Esophagus (tissue), 2 donors: ENCODE measurements around the gene IFNGR1. TPM values are rescaled to one million over a fixed set of nuclear protein-coding genes. Genes with fewer than 3 reads are reported as not detected.

Source experiments
- H3K27ac ChIP-seq, 2 donors: one replicate each; pipeline ENCODE4 v1.5.1; 2013; ENCODE audit warnings: low read depth in 2 of 2, mild to moderate bottlenecking in 2 of 2, inconsistent platforms in 1 of 2, low read length in 1 of 2, moderate library complexity in 1 of 2
- H3K27me3 ChIP-seq, 2 donors: one replicate each; pipeline ENCODE4 v1.6.1; 2013; ENCODE audit warnings: low read length in 2 of 2, control low read depth in 1 of 2, mild to moderate bottlenecking in 1 of 2; ENCODE audit not compliant: insufficient read depth in 2 of 2, control insufficient read depth in 1 of 2
- H3K36me3 ChIP-seq, 2 donors: one replicate each; pipeline ENCODE4 v1.6.1; 2013; ENCODE audit warnings: low read length in 1 of 2; ENCODE audit not compliant: control insufficient read depth in 2 of 2, insufficient read depth in 2 of 2
- H3K4me1 ChIP-seq, 2 donors: one replicate each; pipeline ENCODE4 v1.6.1; 2013; ENCODE audit warnings: low read length in 1 of 2; ENCODE audit not compliant: control insufficient read depth in 2 of 2, insufficient read depth in 2 of 2
- H3K4me3 ChIP-seq, 2 donors: one replicate each; pipeline ENCODE4 v1.5.1; 2013; ENCODE audit warnings: low read length in 2 of 2, mild to moderate bottlenecking in 2 of 2, low read depth in 1 of 2, moderate library complexity in 1 of 2
- H3K9me3 ChIP-seq, 2 donors: one replicate each; pipeline ENCODE4 v1.6.1; 2013; ENCODE audit warnings: mild to moderate bottlenecking in 2 of 2, low read depth in 1 of 2, low read length in 1 of 2, moderate library complexity in 1 of 2; ENCODE audit not compliant: control insufficient read depth in 2 of 2, insufficient read depth in 1 of 2
- WGBS, 2 donors: extraction: QIAGEN DNeasy Blood & Tissue Kit; methylation state at CpG; one replicate each; pipeline ENCODE4 v1.1.7; 2013; 5-methylcytosine and 5-hydroxymethylcytosine counted together
- polyA plus RNA-seq, 2 donors: library from polyadenylated mRNA; stranded (reverse); fragments of 200-250 nt; gene quantifications; one replicate each; pipeline ENCODE4 v1.2.3, GENCODE V29; 2013
- donor health status: healthy with polysubstance abuse.
- donor health status: Bipolar disorder and iron deficiency.

The IFNGR1 gene
- polyA plus RNA-seq, 2 donors = 27.9 to 40.6 TPM

DNA sequence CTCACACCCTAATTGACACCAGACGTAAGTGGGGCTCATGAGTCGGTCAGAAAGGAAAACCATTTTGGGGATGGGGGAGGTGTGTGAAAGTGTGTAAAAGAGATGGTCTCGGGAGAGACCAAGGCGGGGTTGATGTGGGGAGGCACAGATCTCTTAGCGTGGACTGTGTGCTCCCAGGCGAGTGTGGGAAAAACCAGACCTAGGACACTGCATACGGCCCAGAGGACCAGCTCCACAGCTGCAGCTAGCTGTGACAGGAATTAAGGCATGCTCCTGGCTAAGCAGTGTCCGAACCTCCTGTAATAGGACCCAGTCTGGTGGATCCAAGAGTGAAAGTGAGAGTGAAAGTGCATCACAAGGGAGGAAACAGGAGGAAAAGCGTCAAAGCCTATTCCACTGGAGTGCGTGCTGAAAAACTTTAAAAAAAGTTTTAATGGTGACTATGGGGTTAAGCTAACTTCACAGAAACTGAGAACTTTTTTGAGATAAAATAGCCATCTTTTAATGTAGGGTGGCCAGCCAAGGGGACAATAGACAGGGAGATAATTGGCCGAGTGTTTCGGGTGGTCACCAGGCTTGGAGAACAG lies 55.4 kb downstream of the IFNGR1 start:
- no peaks in the 10 kb centered on the region for H3K27me3 ChIP-seq
- no peaks in the 10 kb centered on the region for H3K36me3 ChIP-seq
- peaks cover 6 to 14% of the 10 kb centered on the region in 2 donors for H3K4me1 ChIP-seq
- no peaks in the 10 kb centered on the region for H3K9me3 ChIP-seq
- H3K4me3 ChIP-seq = no peak overlapping the region
- 86 to 88% methylated on average over 12 of the region's 12 CpGs for WGBS, 2 donors
- no peak overlapping the region for H3K27ac ChIP-seq

DNA sequence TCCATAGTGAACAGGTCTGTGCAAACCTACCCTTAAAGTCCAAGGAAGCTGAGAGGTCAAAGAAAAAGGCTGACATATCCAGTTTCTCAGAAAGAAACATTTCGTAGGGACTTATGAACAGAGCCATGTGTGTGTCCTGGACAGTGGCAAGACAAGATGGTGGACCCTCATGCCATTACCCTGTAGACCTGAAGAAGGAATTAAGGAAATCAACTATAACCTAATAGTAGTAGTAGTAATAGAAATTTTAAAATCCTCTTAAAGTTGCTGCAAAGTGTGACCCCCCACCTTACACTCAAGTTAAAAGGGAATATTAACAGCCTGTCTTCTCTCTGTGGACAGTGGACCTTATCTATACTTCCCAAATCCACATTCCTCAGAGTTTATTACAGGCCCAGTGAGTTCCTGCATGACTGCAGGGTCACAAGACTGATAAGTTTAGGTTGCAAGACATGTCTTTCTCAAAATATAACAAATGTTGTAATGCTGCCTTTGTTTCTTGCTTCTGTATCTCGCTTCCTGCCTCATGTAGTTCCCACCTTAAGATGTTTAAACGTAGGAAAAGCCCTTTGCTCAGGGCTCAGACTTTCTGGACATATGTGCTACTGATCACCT lies 56.4 kb downstream of the IFNGR1 start:
- no peak overlapping the region for H3K4me3 ChIP-seq
- peaks cover 6 to 17% of the 10 kb centered on the region in 2 donors for H3K4me1 ChIP-seq
- H3K9me3 ChIP-seq = no peaks in the 10 kb centered on the region
- no peaks in the 10 kb centered on the region for H3K36me3 ChIP-seq
- no peaks in the 10 kb centered on the region for H3K27me3 ChIP-seq
- 78 to 79% methylated on average over 3 of the region's 3 CpGs for WGBS, 2 donors
- no peak overlapping the region for H3K27ac ChIP-seq

DNA sequence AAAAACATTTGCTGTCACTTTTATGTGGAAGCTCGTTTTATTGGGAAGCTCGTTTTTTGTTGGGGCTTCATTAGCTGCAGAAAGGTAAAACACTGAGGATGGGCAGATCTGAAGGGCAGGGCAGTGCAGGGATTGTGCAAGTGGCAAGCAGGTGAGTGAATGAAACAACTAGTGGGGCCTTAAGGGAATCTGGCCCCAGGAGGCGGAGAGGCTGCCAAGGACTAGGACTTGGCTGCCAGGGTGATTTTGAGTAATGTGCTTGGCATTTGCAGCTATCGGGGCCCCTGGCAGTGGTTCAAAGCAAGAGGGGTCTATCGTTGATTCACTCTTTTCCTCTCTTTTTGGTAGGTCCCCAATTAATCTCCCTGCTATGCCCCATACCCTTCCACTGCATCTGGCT lies 57.2 kb downstream of the IFNGR1 start:
- Histone ChIP-seq H3K36me3 (no peaks in the 10 kb centered on the region), H3K27ac (no peak overlapping the region), H3K4me3 (no peak overlapping the region), H3K27me3 (no peaks in the 10 kb centered on the region), H3K4me1 (peaks cover 6 to 17% of the 10 kb centered on the region in 2 donors), H3K9me3 (no peaks in the 10 kb centered on the region)
- 44 to 61% methylated on average over 5 of the region's 5 CpGs for WGBS, 2 donors

DNA sequence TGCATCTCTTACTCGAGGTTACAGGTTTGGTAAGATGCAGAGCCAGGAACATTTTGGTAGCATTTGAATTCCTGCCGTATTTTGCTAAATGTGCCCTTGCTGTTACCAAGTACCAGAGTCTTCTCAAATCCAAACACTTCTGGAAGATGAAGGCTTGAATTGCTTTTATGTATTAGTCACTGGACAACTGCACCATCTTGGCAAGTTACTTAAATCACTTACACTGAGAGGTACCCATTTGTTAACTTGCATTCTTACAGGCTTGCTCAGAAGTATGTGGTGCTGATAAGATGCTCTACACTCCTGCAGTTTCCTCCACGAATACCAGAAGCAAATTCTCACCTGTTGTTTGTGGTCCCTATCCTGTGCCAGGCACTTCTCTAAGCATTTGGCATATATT lies 58.4 kb downstream of the IFNGR1 start:
- H3K36me3 ChIP-seq = no peaks in the 10 kb centered on the region
- no peak overlapping the region for H3K4me3 ChIP-seq
- 53 to 57% methylated on average over 3 of the region's 3 CpGs for WGBS, 2 donors
- no peak overlapping the region for H3K27ac ChIP-seq
- H3K27me3 ChIP-seq = no peaks in the 10 kb centered on the region
- no peaks in the 10 kb centered on the region for H3K9me3 ChIP-seq
- peaks cover 6 to 17% of the 10 kb centered on the region in 2 donors for H3K4me1 ChIP-seq

DNA sequence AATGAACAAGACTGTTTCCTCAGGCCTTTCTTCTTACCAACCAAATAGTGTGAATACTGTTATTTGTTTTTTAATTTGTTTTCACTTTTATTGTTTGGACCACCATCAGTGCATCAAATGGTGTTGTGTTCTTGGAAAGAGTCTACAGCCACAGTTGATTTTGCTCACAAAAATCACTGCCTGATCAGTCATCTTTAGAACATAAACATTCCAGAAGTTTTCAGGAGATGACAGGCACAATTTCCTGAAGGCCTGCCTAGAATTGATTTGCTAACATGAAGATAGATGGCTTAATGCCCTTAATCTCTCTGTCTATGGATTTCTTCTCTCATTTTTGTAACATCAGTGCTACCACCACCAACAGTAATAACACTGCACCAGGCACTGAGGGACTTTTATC lies 59.3 kb downstream of the IFNGR1 start:
- no peaks in the 10 kb centered on the region for H3K9me3 ChIP-seq
- H3K4me1 ChIP-seq = peaks cover 6 to 13% of the 10 kb centered on the region in 2 donors
- H3K27me3 ChIP-seq = no peaks in the 10 kb centered on the region
- H3K36me3 ChIP-seq = no peaks in the 10 kb centered on the region
- H3K4me3 ChIP-seq = no peak overlapping the region
- no peak overlapping the region for H3K27ac ChIP-seq

DNA sequence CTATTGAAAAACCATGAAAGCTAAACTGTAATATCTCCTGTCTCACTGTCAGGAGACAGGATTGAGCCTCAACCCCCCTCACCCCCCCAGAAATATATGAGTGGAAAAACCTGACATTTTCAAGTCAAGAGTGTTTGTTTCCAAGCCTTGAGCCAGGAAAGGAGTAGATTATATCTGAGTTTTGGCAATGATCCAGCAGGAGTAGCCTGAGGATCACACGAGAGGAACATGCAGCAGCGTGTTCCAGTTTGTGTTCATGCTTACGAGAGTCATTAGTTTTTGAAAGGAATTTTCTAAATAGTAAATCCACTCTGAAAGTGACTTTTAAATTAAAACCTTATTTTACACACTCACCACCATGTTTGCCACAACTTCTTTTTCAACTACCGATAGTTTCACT lies 61.6 kb downstream of the IFNGR1 start:
- Histone ChIP-seq H3K27me3 (no peaks in the 10 kb centered on the region), H3K27ac (peak overlapping the region in 1 of 2 donors; percentile 8), H3K36me3 (no peaks in the 10 kb centered on the region), H3K4me3 (no peak overlapping the region), H3K4me1 (peaks cover 0 to 7% of the 10 kb centered on the region in 2 donors), H3K9me3 (no peaks in the 10 kb centered on the region)
- 29 to 41% methylated on average over 4 of the region's 4 CpGs for WGBS, 2 donors

DNA sequence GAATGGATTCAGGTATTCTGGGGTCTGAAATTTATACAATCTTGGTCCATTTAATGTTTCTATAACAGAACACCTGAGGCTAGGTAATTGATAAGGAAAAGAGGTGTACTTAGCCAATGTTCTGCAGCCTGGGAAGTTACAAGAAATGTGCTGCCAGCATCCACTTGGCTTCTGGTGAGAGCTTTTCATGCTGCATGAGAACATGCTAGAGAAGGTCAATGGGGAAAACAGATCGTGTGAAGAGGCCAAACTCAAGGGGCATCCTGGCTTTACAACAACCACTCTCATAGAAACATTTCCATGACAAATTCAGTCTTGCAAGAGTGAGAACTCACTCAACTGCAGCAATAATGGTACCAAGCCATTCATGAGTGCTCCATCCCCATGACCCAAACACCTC lies 62.5 kb downstream of the IFNGR1 start:
- H3K4me1 ChIP-seq = peaks cover 0 to 2% of the 10 kb centered on the region in 2 donors
- no peaks in the 10 kb centered on the region for H3K36me3 ChIP-seq
- WGBS, 2 donors = 75 to 85% methylated on average over 1 of the region's 1 CpG
- H3K9me3 ChIP-seq = no peaks in the 10 kb centered on the region
- H3K4me3 ChIP-seq = no peak overlapping the region
- no peak overlapping the region for H3K27ac ChIP-seq
- no peaks in the 10 kb centered on the region for H3K27me3 ChIP-seq

DNA sequence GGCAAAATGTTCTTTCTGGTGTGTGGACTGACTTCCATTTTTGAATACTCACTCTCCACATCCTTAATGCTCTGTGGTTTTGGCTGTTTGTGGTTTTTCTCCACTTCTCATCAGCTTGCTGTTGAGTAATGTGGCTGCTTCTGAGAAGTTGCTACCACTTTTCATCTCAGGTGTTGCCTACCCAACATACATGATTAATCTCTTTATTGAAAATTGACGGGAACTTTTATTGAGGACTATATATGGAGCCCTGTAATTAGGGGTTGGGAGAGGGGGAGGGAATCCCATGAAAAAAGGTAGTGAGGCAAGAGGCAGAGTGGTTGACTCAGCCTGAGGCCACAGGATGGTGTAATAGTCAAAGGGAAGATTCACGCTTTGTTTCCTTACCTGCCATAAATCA lies 63.4 kb downstream of the IFNGR1 start:
- H3K36me3 ChIP-seq = no peaks in the 10 kb centered on the region
- 66 to 68% methylated on average over 2 of the region's 2 CpGs for WGBS, 2 donors
- H3K27ac ChIP-seq = no peak overlapping the region
- no peaks in the 10 kb centered on the region for H3K27me3 ChIP-seq
- H3K4me1 ChIP-seq = peaks cover 0 to 2% of the 10 kb centered on the region in 2 donors
- no peaks in the 10 kb centered on the region for H3K9me3 ChIP-seq
- H3K4me3 ChIP-seq = no peak overlapping the region

DNA sequence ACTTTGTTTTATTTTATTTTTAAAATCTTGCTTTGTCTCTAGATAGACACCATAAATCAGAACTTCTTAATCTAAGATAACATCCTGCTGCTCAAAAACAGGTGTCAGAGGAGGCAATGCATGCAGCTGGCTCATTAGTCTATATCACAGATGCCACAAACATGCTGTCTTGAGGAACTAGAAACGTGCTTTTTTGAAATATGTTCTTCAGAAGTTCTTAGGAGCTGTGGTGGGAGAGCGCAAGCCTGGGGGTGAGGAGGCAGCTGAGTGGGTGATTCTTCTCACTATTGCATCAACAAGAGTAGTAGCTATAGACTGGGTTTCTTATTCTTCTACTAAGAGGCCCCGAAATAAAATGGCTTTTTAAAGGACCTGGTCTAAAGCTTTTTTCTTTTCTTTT lies 69.1 kb downstream of the IFNGR1 start:
- WGBS, 2 donors = 73 to 80% methylated on average over 3 of the region's 3 CpGs
- Histone ChIP-seq H3K27me3 (no peaks in the 10 kb centered on the region), H3K36me3 (no peaks in the 10 kb centered on the region), H3K9me3 (no peaks in the 10 kb centered on the region), H3K27ac (no peak overlapping the region), H3K4me3 (no peak overlapping the region), H3K4me1 (no peaks in the 10 kb centered on the region)

DNA sequence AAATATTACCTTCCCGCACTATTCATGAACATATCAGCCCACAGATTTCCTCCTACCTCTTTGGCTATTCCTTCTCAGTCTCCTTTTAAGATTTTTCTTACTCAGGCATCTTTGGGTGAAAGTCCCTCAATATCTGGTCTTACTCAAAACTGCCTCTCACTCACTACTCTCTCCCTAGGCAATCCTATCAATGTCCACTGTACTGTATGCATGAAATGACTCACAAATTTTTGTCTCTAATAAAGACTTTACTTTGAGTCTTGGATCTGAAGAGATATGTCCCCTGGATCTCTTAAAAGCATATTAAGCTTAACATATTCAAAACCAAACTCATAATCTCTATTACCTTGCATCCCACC lies 70.2 kb downstream of the IFNGR1 start:
- Histone ChIP-seq H3K9me3 (no peaks in the 10 kb centered on the region), H3K4me3 (no peak overlapping the region), H3K36me3 (no peaks in the 10 kb centered on the region), H3K27ac (no peak overlapping the region), H3K4me1 (no peaks in the 10 kb centered on the region), H3K27me3 (no peaks in the 10 kb centered on the region)
- 90 to 95% methylated on average over 1 of the region's 1 CpG for WGBS, 2 donors
